GM19099 (cell line): ENCODE measurements around the gene RFESD.

ENCODE experiments used
- POLR2A ChIP-seq: IDR thresholded peaks from 3 replicates; pipeline ENCODE4 v1.6.1; 2011; ENCODE audit warnings: low read depth; ENCODE audit not compliant: insufficient read length; ENCODE audit errors: extremely low read depth

Gene RFESD

GRCh38 chr5:95641741-95642220 is 4.8 kb upstream of the RFESD start:
- TF ChIP-seq POLR2A, result no peak

GRCh38 chr5:95643152-95643551 is 3.4 kb upstream of the RFESD start:
- TF ChIP-seq POLR2A, result no peak

GRCh38 chr5:95644351-95645042 is 2.1 kb upstream of the RFESD start:
- no peak for TF ChIP-seq POLR2A

- TF ChIP-seq POLR2A, result no peak
Observed at GRCh38 chr5:95647886-95648860, 1.6 kb downstream of the RFESD start.

GRCh38 chr5:95649274-95649673 is 2.7 kb downstream of the RFESD start:
- no peak for TF ChIP-seq POLR2A

GRCh38 chr5:95649842-95650620 is 3.5 kb downstream of the RFESD start:
- no peak for TF ChIP-seq POLR2A

- TF ChIP-seq POLR2A, result no peak
Observed at GRCh38 chr5:95652849-95653248, 6.3 kb downstream of the RFESD start.

GRCh38 chr5:95654196-95654595 is 7.6 kb downstream of the RFESD start:
- no peak for TF ChIP-seq POLR2A

GRCh38 chr5:95655575-95655974 is 9.0 kb downstream of the RFESD start:
- TF ChIP-seq POLR2A, result no peak

GRCh38 chr5:95660060-95660459 is 13.5 kb downstream of the RFESD start:
- TF ChIP-seq POLR2A, result no peak

GRCh38 chr5:95662946-95663345 is 16.4 kb downstream of the RFESD start:
- TF ChIP-seq POLR2A, result no peak

GRCh38 chr5:95664204-95664786 is 17.7 kb downstream of the RFESD start:
- no peak for TF ChIP-seq POLR2A

GRCh38 chr5:95667061-95667618 is 20.6 kb downstream of the RFESD start:
- TF ChIP-seq POLR2A, result no peak

GRCh38 chr5:95667678-95668077 is 21.1 kb downstream of the RFESD start:
- no peak for TF ChIP-seq POLR2A
